Stimulated activated naive CD4-positive, alpha-beta T cell (primary cell): ENCODE results near the gene MCMBP.

Source experiments
- DNase-seq, 6 experiments: peaks; one replicate each; lab custom pipeline; 2025; lab: John Stamatoyannopoulos, UW

MCMBP gene

DNA sequence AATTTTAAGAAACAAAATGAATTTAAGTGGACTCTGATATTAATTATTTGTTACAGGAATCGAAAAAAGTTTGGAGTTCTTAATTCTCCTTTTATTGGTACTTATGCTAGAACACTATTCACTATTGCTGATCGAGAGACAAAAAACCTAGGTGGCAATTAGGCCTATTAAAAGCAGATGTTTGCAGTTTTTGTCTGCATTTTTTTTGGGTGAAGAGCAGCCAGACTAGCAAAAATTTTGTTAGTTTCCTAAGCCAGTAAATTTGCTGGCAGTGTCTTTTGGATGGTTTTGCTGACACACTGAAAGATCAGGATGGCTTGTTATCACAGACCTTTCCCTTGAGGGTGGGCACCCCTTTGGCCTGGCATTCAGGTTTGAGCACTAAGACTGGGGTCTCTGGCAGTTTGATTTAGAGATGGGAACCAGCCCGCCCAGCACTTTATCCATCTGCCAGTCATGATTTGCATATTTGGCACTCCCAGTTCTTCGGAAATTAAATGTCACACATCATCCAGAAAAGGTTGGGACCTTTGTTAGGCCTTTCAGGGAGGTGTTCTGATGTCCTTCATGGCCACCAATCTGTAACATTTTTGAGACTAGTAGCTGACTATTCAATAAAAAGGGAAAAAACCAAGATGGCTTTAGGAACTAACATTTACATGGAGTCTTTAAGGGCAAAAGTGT, 89.5 kb downstream of the MCMBP start:
- DNase-seq = no peak

DNA sequence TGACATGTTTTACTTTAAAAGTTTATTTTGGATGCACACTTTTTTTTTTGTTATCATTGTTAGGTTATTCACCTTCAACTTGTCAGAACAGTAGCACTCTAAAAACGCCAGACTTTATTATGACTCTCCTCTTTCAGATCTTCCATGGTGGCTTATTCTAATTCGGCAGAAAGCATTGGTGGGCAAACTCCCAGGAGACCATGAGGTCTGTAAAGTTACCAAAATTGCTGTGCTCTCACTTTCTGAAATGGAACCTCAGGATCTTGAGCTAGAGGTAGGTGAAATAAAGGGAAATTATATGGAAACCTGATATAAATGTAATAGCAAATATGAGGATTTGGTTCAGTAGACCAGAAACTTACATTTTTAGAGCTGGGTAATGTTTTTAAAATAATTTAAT, 91.1 kb downstream of the MCMBP start:
- no peak for DNase-seq

DNA sequence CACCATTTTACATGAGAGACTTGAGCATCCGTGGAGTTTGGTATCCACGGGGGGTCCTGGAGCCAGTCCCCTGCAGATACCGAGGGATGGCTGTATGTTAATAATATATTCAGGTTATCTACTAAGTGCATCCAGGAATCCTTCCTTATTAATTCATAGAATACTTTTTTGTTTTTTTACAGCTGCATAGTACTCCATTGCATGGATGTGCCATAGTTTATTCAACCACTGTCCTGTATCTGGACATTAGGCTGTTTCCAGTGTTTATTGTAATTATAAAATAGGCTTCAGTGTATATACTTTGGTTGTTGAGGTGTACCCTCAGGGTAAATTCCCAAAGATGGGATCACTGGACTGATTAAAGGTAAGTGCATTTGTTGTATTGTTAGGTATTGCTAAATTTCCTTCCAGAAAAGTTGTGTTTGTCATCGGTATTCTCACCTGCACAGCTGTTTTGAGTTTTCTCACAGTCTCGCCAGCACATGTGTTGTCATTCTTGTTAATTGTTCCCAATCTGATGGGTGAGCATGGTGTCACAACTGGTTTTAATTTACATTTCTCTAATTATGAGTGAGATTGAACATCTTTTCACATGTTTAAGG, 91.7 kb downstream of the MCMBP start:
- DNase-seq = no peak
